Stimulated activated CD8-positive, alpha-beta memory T cell treated with anti-CD3 and anti-CD28 coated beads, Interleukin-12 subunit alpha, Interleukin-12 subunit beta, amount 100 ng/mL, for 1 hour (primary cell): ENCODE results near the gene SMAGP.

Source experiments
- DNase-seq: peaks from one replicate; pipeline ENCODE4 v3.0.0-alpha.2; 2020; ENCODE audit warnings: low read depth

SMAGP gene

GRCh38 chr12:51195841-51196240 lies 74.4 kb downstream of the SMAGP start:
- DNase-seq, result no peak
